GM18502 (cell line): Measurements from ENCODE around the gene EHBP1.

ENCODE experiments used
- ATAC-seq: cut with Tn5 transposase; IDR thresholded peaks from one replicate; pipeline ENCODE4 v1.9.1; 2021; ENCODE audit warnings: mild to moderate bottlenecking; ENCODE audit not compliant: unreplicated experiment, poor library complexity

The EHBP1 gene

GRCh38 chr2:62858231-62858832, 152.8 kb downstream of the EHBP1 start:
- no peak for ATAC-seq

- no peak for ATAC-seq
Observed at GRCh38 chr2:62868947-62869346, 163.4 kb downstream of the EHBP1 start.

DNA sequence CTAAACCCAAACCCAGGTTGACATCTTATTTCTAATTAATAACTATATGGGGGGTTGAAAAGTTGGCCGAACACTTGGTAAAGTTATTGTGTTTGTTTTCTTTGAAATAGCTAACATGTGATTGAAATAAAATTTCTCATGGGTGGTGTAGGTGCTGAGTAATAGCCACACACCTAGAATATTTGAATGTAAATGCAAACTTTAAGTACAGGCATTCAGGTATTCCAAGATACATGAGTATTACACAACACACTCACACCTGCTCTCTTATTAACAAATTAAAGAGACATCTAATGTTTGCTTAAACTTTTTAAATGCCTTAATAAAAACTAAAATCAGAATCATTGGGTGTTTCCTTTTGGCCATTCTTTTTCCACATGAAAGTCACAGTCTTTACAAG, 165.5 kb downstream of the EHBP1 start:
- no peak for ATAC-seq

GRCh38 chr2:62871506-62871905, 166.0 kb downstream of the EHBP1 start:
- no peak for ATAC-seq

- no peak for ATAC-seq
Observed at GRCh38 chr2:62873603-62874002, 168.1 kb downstream of the EHBP1 start.

DNA sequence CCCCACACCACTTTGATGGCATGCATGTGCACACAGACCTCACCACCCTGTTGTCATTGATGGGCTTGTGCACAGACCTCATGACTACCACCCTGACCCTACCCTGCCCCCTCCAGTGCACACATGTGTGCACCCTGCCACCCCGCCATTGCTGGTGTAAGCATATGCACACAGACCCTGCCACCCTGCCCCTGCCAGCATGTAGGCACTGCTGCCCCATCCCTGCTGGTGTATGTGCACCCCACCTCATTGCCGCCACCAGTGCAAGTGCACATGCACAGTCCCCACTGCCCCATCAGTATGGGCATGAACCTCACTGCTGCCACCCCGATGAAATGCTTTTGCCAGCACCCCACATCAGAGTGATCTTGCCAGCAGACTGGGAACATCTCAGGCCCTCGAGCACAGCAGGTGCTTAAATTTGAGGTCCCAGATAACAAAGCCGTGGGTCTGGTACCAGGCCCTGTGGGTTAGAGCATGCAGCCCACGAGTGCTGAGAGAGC, 169.4 kb downstream of the EHBP1 start:
- no peak for ATAC-seq

GRCh38 chr2:62881162-62881795, 175.8 kb downstream of the EHBP1 start:
- ATAC-seq: no peak

- ATAC-seq: no peak
Observed at GRCh38 chr2:62883629-62884028, 178.1 kb downstream of the EHBP1 start.

DNA sequence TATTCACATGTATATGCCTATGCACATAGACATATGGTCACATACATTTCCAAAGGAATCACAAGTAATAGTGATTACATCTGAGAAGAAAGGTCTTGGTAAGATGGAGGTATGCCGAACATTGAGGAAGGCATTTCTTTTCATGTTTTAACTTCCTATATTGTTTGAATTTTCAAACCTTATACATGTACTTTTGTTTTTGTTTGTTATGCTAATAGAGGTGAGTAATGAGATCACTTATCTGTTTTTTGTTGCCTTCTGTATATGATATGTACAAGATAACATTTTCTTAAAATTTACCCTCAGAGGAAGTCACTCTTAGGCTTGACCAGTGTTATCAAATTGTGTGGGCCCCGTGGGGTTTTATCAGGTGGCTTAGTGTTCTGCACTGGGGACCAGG, 178.6 kb downstream of the EHBP1 start:
- ATAC-seq: no peak

- no peak for ATAC-seq
Observed at GRCh38 chr2:62884514-62884913, 179.0 kb downstream of the EHBP1 start.

DNA sequence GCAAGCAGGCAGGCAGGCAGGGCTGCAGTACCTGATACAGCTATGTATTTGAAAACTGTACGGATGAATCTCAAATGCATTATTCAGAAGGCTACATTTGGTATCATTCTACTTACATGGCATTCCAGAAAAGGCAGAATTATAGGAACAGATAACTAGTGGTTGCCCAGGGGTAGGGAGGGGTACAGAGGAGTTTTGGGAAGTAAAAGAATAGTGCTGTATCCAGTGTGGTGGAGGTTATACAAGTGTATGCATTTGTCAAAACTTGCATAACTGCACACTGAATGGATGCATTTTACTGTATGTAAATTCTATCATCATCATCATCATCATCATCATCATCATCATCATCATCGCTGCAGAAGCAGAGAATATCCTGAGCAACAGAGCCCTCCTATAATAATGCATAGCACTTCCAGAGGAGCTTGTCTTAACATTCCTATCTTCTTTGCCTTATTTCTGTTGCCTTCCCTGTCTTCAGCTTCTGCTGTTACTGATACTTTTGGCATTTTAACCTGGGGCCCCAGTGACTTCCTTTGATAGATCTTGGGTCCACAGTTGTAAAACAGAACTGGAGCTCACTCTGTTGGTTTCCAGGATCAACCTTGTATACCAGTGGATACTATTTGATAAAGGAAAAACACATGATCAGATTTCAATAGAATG, 189.6 kb downstream of the EHBP1 start:
- ATAC-seq: no peak

GRCh38 chr2:62895632-62896009, 190.1 kb downstream of the EHBP1 start:
- ATAC-seq: no peak

- ATAC-seq: no peak
Observed at GRCh38 chr2:62897187-62897827, 191.8 kb downstream of the EHBP1 start.

GRCh38 chr2:62904344-62904743, 198.8 kb downstream of the EHBP1 start:
- no peak for ATAC-seq

- ATAC-seq: no peak
Observed at GRCh38 chr2:62908145-62908544, 202.6 kb downstream of the EHBP1 start.

DNA sequence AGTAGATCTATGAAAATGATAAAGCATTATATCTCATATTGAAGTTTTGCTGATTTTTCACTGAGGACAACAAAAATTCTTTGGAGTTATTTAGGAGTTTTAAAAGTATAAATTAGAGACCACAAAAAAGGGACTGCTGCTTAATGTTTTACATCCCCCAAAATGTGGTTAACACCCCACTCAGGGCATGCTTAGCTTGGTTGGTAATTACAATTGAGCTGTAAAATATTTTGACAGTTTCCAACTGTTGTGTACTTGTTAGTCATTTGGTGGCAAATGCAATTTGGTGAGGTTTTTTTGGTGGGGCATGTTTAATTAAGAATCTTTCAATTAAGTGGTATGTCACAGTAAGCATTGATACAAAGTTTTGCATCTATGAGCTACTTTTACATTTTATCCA, 207.8 kb downstream of the EHBP1 start:
- ATAC-seq: no peak

DNA sequence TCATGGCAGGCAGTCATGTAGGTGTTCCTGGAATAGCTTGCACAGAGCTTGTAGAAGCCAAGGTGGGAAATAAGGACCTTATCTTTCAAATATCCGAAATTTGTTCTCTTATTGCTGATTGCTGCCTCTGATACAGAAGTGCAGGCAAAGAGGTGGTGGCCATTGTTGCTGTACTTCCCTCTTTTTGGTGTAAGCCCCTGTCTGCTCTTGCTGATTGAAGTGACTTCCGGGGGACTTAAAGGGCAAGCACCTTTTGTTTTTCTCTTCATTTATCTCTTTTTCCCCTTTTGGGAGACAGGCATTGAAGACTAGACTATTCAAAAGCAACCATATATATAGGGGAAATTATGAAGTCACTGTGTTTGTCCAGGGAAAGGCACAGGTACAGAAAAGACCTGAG, 213.5 kb downstream of the EHBP1 start:
- no peak for ATAC-seq

DNA sequence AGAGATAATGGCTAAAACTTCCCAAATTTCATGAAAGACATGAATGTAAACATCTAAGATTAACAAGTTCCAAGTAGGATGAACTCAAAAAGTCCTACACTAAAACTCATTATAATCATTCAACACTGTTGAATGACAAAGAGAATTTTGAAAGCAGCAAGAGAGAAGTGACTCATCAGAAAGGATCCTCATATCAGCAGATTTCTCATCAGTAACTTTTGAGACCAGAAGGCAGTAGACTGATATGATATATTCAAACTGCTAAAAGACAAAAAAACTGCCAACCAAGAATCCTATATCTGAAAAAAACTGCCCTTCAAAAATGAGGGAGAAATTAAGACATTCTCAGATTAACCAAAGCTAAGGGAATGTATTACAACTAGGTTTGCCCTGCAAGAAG, 214.6 kb downstream of the EHBP1 start:
- ATAC-seq: no peak

- ATAC-seq: no peak
Observed at GRCh38 chr2:62923242-62923641, 217.7 kb downstream of the EHBP1 start.

- no peak for ATAC-seq
Observed at GRCh38 chr2:62923881-62924280, 218.4 kb downstream of the EHBP1 start.

DNA sequence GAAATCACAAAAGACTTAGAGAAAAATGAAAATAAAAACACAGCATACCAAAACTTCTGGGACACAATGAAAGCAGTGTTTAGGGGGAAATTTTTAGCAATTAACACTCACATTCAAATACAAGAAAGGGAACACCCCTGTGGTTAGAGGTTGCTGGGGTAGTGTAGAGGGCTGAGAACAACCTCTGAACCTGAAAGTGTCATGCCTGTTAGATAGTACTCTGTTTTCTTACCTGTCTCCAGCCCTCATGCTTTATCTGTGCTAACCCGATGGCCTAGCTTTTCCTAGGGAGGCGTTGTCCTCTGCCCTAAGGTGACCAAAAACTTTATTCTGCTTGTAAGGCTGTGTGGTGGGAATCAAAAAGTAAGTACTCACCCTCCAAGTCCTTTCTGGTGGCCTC, 222.5 kb downstream of the EHBP1 start:
- ATAC-seq: no peak
